ENCODE measurements around the gene MAML2. TPM values are rescaled to one million over a fixed set of nuclear protein-coding genes. Genes with fewer than 3 reads are reported as not detected.

The MAML2 gene
- 10 to 100 TPM; 30.0 to 33.8 (median 30.9) TPM for polyA plus RNA-seq (ENCODE audit: insufficient read length in 3 of 3)

GRCh38 chr11:96342961-96343711 is at the start of gene MAML2:
MAML2 (minus strand) TSS chr11:96343195; CDS start chr11:96341895, 1,300 bp downstream.
- peak in 2 of 3 donors; percentile 83 to 87 for DNase-seq (ENCODE audit: low read depth in 3 of 3, low spot score in 2 of 3)

- no peak for DNase-seq (ENCODE audit: low read depth in 3 of 3, low spot score in 2 of 3)
These were observed 48.8 kb upstream of the MAML2 start for GRCh38 chr11:96391698-96392307.

GRCh38 chr11:96390488-96390792 is 47.4 kb upstream of the MAML2 start:
- DNase-seq (ENCODE audit: low read depth in 3 of 3, low spot score in 2 of 3), result no peak

GRCh38 chr11:96389720-96390487 is 46.9 kb upstream of the MAML2 start, which contains the start of the genes CCDC82 and JRKL:
CCDC82 (minus strand) TSS chr11:96389912; CDS start chr11:96384747, 5,165 bp downstream.
JRKL (plus strand) TSS chr11:96390013; CDS start chr11:96390650, 637 bp downstream.
- peak; percentile 87 to 94 (median 94) for DNase-seq (ENCODE audit: low read depth in 3 of 3, low spot score in 2 of 3)

- peak; percentile 41 to 67 (median 61) for DNase-seq (ENCODE audit: low read depth in 3 of 3, low spot score in 2 of 3)
These were observed 46.1 kb upstream of the MAML2 start for GRCh38 chr11:96388891-96389719.

GRCh38 chr11:96385187-96385586 is 42.2 kb upstream of the MAML2 start:
- no peak for DNase-seq (ENCODE audit: low read depth in 3 of 3, low spot score in 2 of 3)

GRCh38 chr11:96384156-96384555 is 41.2 kb upstream of the MAML2 start:
- no peak for DNase-seq (ENCODE audit: low read depth in 3 of 3, low spot score in 2 of 3)

- no peak for DNase-seq (ENCODE audit: low read depth in 3 of 3, low spot score in 2 of 3)
These were observed 33.8 kb upstream of the MAML2 start for GRCh38 chr11:96376796-96377195.

GRCh38 chr11:96373826-96374225 is 30.8 kb upstream of the MAML2 start:
- DNase-seq (ENCODE audit: low read depth in 3 of 3, low spot score in 2 of 3), result no peak

- DNase-seq (ENCODE audit: low read depth in 3 of 3, low spot score in 2 of 3), result no peak
These were observed 24.3 kb upstream of the MAML2 start for GRCh38 chr11:96367342-96367741.

- DNase-seq (ENCODE audit: low read depth in 3 of 3, low spot score in 2 of 3), result no peak
These were observed 23.0 kb upstream of the MAML2 start for GRCh38 chr11:96366024-96366423.

- DNase-seq (ENCODE audit: low read depth in 3 of 3, low spot score in 2 of 3), result no peak
These were observed 22.5 kb upstream of the MAML2 start for GRCh38 chr11:96365493-96365892.

GRCh38 chr11:96361778-96362177 is 18.8 kb upstream of the MAML2 start:
- no peak for DNase-seq (ENCODE audit: low read depth in 3 of 3, low spot score in 2 of 3)

GRCh38 chr11:96358321-96358720 is 15.3 kb upstream of the MAML2 start:
- no peak for DNase-seq (ENCODE audit: low read depth in 3 of 3, low spot score in 2 of 3)

GRCh38 chr11:96357794-96358193 is 14.8 kb upstream of the MAML2 start:
- DNase-seq (ENCODE audit: low read depth in 3 of 3, low spot score in 2 of 3), result no peak

- DNase-seq (ENCODE audit: low read depth in 3 of 3, low spot score in 2 of 3), result no peak
These were observed 13.9 kb upstream of the MAML2 start for GRCh38 chr11:96356848-96357247.

GRCh38 chr11:96342014-96342960 is 708 bp downstream of the MAML2 start:
- DNase-seq (ENCODE audit: low read depth in 3 of 3, low spot score in 2 of 3), result no peak

GRCh38 chr11:96341211-96342013 is 1.6 kb downstream of the MAML2 start:
- no peak for DNase-seq (ENCODE audit: low read depth in 3 of 3, low spot score in 2 of 3)

GRCh38 chr11:96340555-96340885 is 2.5 kb downstream of the MAML2 start:
- no peak for DNase-seq (ENCODE audit: low read depth in 3 of 3, low spot score in 2 of 3)

All from right renal cortex interstitium (tissue), 3 donors.